ENCODE results near the gene TSPAN4.

DNA sequence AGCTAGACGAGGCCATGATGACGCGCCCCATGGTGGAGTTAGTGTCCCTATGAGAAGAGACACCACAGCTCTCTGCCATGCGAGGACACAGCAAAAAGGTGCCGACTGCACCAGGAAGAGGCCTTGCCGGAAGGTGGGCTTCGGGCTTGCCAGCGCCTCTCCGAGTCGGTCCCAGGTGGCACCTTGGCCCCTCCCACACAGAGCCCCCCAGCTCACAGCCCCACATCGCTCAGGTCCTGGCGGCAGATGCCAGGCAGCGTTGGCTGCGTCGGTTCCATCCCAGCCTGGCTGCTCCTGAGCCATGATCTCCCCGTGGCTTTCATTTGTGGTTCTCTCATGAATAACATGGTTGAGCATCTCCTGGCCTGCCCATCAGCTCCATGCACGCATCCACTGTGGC, 43.9 kb downstream of the TSPAN4 start:
- TF ChIP-seq, protein P1, sequence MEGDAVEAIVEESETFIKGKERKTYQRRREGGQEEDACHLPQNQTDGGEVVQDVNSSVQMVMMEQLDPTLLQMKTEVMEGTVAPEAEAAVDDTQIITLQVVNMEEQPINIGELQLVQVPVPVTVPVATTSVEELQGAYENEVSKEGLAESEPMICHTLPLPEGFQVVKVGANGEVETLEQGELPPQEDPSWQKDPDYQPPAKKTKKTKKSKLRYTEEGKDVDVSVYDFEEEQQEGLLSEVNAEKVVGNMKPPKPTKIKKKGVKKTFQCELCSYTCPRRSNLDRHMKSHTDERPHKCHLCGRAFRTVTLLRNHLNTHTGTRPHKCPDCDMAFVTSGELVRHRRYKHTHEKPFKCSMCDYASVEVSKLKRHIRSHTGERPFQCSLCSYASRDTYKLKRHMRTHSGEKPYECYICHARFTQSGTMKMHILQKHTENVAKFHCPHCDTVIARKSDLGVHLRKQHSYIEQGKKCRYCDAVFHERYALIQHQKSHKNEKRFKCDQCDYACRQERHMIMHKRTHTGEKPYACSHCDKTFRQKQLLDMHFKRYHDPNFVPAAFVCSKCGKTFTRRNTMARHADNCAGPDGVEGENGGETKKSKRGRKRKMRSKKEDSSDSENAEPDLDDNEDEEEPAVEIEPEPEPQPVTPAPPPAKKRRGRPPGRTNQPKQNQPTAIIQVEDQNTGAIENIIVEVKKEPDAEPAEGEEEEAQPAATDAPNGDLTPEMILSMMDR (IDR thresholded peaks at IDR 0.05), result no peak
- TF ChIP-seq POLR2A (IDR thresholded peaks at IDR 0.05), result no peak
- TF ChIP-seq EP300 (IDR thresholded peaks at IDR 0.05), result no peak

Measured in tibial nerve (tissue), 4 donors.